Fibroblast of lung (primary cell): ENCODE results near the gene CLIC1.

Experiments used
- CTCF ChIP-seq, 2 donors: IDR thresholded peaks in 1 of 2; conservative IDR thresholded peaks in 1 of 2; 1 replicate in 1 of 2; 2 replicates in 1 of 2; pipeline ENCODE4 v1.5.1; 2011 to 2012; ENCODE audit warnings: low read length in 2 of 2, control low read depth in 1 of 2, inconsistent platforms in 1 of 2, low read depth in 1 of 2, mild to moderate bottlenecking in 1 of 2
- EZH2 ChIP-seq: IDR thresholded peaks from 2 replicates; pipeline ENCODE4 v1.5.1; 2012; ENCODE audit warnings: low read length, control low read depth, mild to moderate bottlenecking; ENCODE audit errors: missing control alignments

DNA sequence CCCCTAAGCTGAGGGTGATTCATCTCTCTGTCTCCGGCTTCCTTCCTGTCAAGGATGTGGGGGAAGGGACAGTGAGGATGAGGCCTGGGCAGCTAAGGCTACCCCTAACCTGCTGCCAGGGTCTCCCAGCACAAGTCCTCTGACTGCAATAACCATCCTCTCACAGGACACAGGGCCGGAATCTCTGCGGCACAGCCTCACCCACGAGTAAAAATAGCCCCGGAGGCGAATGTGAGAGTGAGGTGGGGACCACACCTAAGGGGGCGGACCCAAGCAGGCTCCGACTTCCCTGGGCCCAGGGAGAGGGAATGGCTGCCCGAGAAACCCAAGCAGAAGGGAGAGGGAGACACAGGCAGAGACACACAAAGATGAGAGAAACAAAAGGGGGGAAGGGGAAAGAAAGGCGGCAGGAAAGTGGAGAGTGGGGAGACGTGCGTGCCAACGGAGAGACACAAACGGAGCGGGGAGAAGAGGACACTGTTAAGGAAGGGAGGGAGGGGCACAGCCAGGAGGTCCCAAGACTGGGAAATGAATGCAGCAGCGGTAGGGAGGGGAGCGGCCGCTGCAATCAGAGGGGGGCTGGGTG is 1.4 kb downstream of the CLIC1 start:
- TF ChIP-seq CTCF (conservative IDR thresholded peaks at IDR 0.05 in 1 of 2, IDR thresholded peaks at IDR 0.05 in 1 of 2; ENCODE audit: low read depth in 1 of 2, low read length in 2 of 2), result no peak
- TF ChIP-seq EZH2, result no peak
